ENCODE measurements around the gene KLHL35.

The KLHL35 gene

GRCh38 chr11:75442161-75442885 is 9.3 kb upstream of the KLHL35 start:
- Histone ChIP-seq H3K9me2 (replicated peaks; ENCODE audit: control insufficient read depth, low read length) (no peaks in the 10 kb centered on the region), H3K4me2 (ENCODE audit: low read length) (no peak overlapping the region), H3K4me1 (ENCODE audit: control insufficient read depth, low read length) (no peaks in the 10 kb centered on the region), H3K9me3 (ENCODE audit: control insufficient read depth, insufficient read depth, low read length) (no peaks in the 10 kb centered on the region), H3K79me2 (ENCODE audit: control insufficient read depth, low read length) (no peaks in the 10 kb centered on the region), H3K27ac (ENCODE audit: low read depth, low read length) (no peak overlapping the region), H3F3A (ENCODE audit: control insufficient read depth, insufficient read depth) (no peaks in the 10 kb centered on the region), H3K27me3 (ENCODE audit: control insufficient read depth, low read length) (peaks cover 3% of the 10 kb centered on the region; the same call in 1 of the 2 replicates), H3K36me3 (ENCODE audit: control insufficient read depth, low read length) (no peaks in the 10 kb centered on the region), H3K4me3 (ENCODE audit: low read length) (no peak overlapping the region), H4K20me1 (ENCODE audit: control insufficient read depth, insufficient read depth, low read depth, low read length) (no peaks in the 10 kb centered on the region)
- no peak for TF ChIP-seq CTCF (IDR thresholded peaks at IDR 0.05; ENCODE audit: low read depth, low read length, poor library complexity, severe bottlenecking)
- TF ChIP-seq EZH2phosphoT487 (IDR thresholded peaks at IDR 0.05; ENCODE audit: borderline replicate concordance, low read length): no peak

GRCh38 chr11:75441804-75442132 is 8.8 kb upstream of the KLHL35 start:
- Histone ChIP-seq H3K4me2 (ENCODE audit: low read length) (no peak overlapping the region), H3K9me2 (replicated peaks; ENCODE audit: control insufficient read depth, low read length) (no peaks in the 10 kb centered on the region), H3K27ac (ENCODE audit: low read depth, low read length) (no peak overlapping the region), H3K4me1 (ENCODE audit: control insufficient read depth, low read length) (no peaks in the 10 kb centered on the region), H3K79me2 (ENCODE audit: control insufficient read depth, low read length) (no peaks in the 10 kb centered on the region), H3K4me3 (ENCODE audit: low read length) (no peak overlapping the region), H3F3A (ENCODE audit: control insufficient read depth, insufficient read depth) (no peaks in the 10 kb centered on the region), H3K36me3 (ENCODE audit: control insufficient read depth, low read length) (no peaks in the 10 kb centered on the region), H4K20me1 (ENCODE audit: control insufficient read depth, insufficient read depth, low read depth, low read length) (no peaks in the 10 kb centered on the region), H3K27me3 (ENCODE audit: control insufficient read depth, low read length) (peaks cover 3% of the 10 kb centered on the region; the same call in 1 of the 2 replicates), H3K9me3 (ENCODE audit: control insufficient read depth, insufficient read depth, low read length) (no peaks in the 10 kb centered on the region)
- TF ChIP-seq CTCF (IDR thresholded peaks at IDR 0.05; ENCODE audit: low read depth, low read length, poor library complexity, severe bottlenecking) (no peak), EZH2phosphoT487 (IDR thresholded peaks at IDR 0.05; ENCODE audit: borderline replicate concordance, low read length) (no peak)

DNA sequence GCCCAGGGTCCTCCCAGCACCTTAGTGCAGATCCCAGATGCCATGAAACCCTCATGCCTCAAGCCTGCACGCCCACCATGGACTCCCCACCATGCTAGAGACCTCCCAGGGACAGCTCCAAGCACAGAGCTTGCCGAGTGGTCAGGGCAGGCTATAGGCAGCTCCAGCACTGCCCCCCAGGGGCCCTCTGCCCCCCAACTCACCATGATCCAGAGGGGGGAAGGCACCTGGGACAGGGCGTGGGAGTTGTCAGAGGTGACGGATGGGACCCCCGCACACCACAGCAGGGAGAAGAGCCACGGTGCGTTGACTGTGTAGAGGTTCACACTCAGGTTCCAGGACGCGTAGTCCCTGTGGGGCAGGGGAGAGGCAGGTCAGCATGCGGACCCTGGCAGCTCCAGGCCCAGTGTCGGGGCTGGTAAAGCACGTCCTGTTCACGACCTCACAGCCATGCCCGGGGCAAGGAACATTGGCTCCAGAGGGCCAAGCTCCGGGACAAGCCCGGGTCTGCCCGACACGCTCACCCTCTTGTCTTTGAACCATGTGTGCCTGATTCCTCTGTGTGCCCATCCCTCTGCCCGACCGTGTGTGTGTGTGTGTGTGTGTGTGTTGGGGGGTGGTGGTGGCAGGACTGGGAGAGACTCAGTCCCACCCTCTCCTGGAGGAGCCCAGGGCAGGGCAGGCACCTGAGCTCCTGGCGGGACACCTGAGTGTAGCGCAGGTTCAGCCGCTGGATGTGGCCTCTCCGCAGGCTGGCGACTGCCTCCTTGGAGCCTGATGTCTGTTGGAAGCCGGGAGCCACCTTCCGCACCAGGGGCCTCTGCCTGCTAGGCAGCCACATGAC is 8.2 kb upstream of the KLHL35 start:
- Histone ChIP-seq H3K36me3 (ENCODE audit: control insufficient read depth, low read length) (no peaks in the 10 kb centered on the region), H3K9me2 (replicated peaks; ENCODE audit: control insufficient read depth, low read length) (no peaks in the 10 kb centered on the region), H3K4me1 (ENCODE audit: control insufficient read depth, low read length) (no peaks in the 10 kb centered on the region), H3K27ac (ENCODE audit: low read depth, low read length) (no peak overlapping the region), H4K20me1 (ENCODE audit: control insufficient read depth, insufficient read depth, low read depth, low read length) (no peaks in the 10 kb centered on the region; the same call in 1 of the 2 replicates), H3K79me2 (ENCODE audit: control insufficient read depth, low read length) (no peaks in the 10 kb centered on the region), H3K27me3 (ENCODE audit: control insufficient read depth, low read length) (peaks cover 3% of the 10 kb centered on the region; the same call in 1 of the 2 replicates), H3K4me3 (ENCODE audit: low read length) (no peak overlapping the region), H3K9me3 (ENCODE audit: control insufficient read depth, insufficient read depth, low read length) (no peaks in the 10 kb centered on the region), H3F3A (ENCODE audit: control insufficient read depth, insufficient read depth) (no peaks in the 10 kb centered on the region), H3K4me2 (ENCODE audit: low read length) (no peak overlapping the region)
- TF ChIP-seq EZH2phosphoT487 (IDR thresholded peaks at IDR 0.05; ENCODE audit: borderline replicate concordance, low read length) (no peak), CTCF (IDR thresholded peaks at IDR 0.05; ENCODE audit: low read depth, low read length, poor library complexity, severe bottlenecking) (no peak)
